OCI-LY1 (cell line): ENCODE measurements around the gene CDH4.

Experiments
- H2AFZ ChIP-seq: fragments of 200-600 bp; sonication (generic), shearing (Covaris generic); 2 replicates; pipeline ENCODE4 v1.6.0; 2014; ENCODE audit warnings: antibody characterized with exemption, mild to moderate bottlenecking, low read length
- H3F3A ChIP-seq: fragments of 200-600 bp; sonication (generic), shearing (Covaris generic); 2 replicates; pipeline ENCODE4 v1.6.0; 2014; ENCODE audit warnings: mild to moderate bottlenecking, antibody characterized with exemption, low read length, moderate library complexity; ENCODE audit not compliant: insufficient read depth
- H3K27ac ChIP-seq: fragments of 200-600 bp; sonication (generic); 2 replicates; pipeline ENCODE4 v1.5.1; 2014; ENCODE audit warnings: low read length, mixed run types, mild to moderate bottlenecking, low read depth; ENCODE audit not compliant: poor library complexity, severe bottlenecking
- H3K27me3 ChIP-seq: fragments of 200-600 bp; sonication (generic); 2 replicates; pipeline ENCODE4 v1.6.0; 2014; ENCODE audit warnings: antibody characterized with exemption, mild to moderate bottlenecking, low read length, moderate library complexity; ENCODE audit not compliant: insufficient read depth
- H3K36me3 ChIP-seq: fragments of 200-600 bp; sonication (generic); 2 replicates; pipeline ENCODE4 v1.6.1; 2014; ENCODE audit warnings: mild to moderate bottlenecking, antibody characterized with exemption, low read length, moderate library complexity, mixed read lengths; ENCODE audit not compliant: insufficient read depth
- H3K4me1 ChIP-seq: fragments of 200-600 bp; sonication (generic); 2 replicates; pipeline ENCODE4 v1.5.1; 2014; ENCODE audit warnings: mild to moderate bottlenecking, low read length, moderate library complexity; ENCODE audit not compliant: insufficient read depth, severe bottlenecking
- H3K4me2 ChIP-seq: fragments of 200-600 bp; sonication (generic), shearing (Covaris generic); 2 replicates; pipeline ENCODE4 v1.6.1; 2014; ENCODE audit warnings: low read length
- H3K4me3 ChIP-seq: fragments of 200-600 bp; sonication (generic); 2 replicates; pipeline ENCODE4 v1.5.1; 2014; ENCODE audit warnings: low read length, low read depth, mild to moderate bottlenecking, mixed read lengths; ENCODE audit not compliant: poor library complexity, severe bottlenecking
- H3K79me2 ChIP-seq: fragments of 200-600 bp; shearing (Covaris generic); 2 replicates; pipeline ENCODE4 v1.6.1; 2016; ENCODE audit warnings: mixed run types, low read length, mixed read lengths; ENCODE audit not compliant: insufficient read depth
- H3K9ac ChIP-seq: fragments of 200-600 bp; sonication (generic), shearing (Covaris generic); 2 replicates; pipeline ENCODE4 v1.6.1; 2014; ENCODE audit warnings: mild to moderate bottlenecking, low read length, mixed read lengths
- H3K9me2 ChIP-seq: fragments of 200-600 bp; sonication (generic), shearing (Covaris generic); 2 replicates; pipeline ENCODE4 v1.6.1; 2014; ENCODE audit warnings: low read depth, mild to moderate bottlenecking, low read length, mixed read lengths
- H3K9me3 ChIP-seq: fragments of 200-600 bp; shearing (Covaris generic); 2 replicates; pipeline ENCODE4 v1.6.1; 2014; ENCODE audit warnings: low read length, mixed read lengths
- H4K20me1 ChIP-seq: fragments of 200-600 bp; sonication (generic), shearing (Covaris generic); 2 replicates; pipeline ENCODE4 v1.6.0; 2016; ENCODE audit warnings: mild to moderate bottlenecking, low read length; ENCODE audit not compliant: insufficient read depth
- CTCF ChIP-seq: fragments of 200-600 bp; sonication (generic), shearing (Covaris generic); IDR thresholded peaks from 2 replicates; pipeline ENCODE4 v1.5.1; 2017; ENCODE audit warnings: mild to moderate bottlenecking, antibody characterized with exemption, low read length, moderate library complexity, mixed read lengths
- EZH2 ChIP-seq: fragments of 200-600 bp; sonication (generic), shearing (Covaris generic); IDR thresholded peaks from 2 replicates; pipeline ENCODE4 v1.8.0; 2017; ENCODE audit warnings: borderline replicate concordance, mixed run types, mild to moderate bottlenecking, antibody characterized with exemption, low read length, moderate library complexity, mixed read lengths

Gene CDH4

GRCh38 chr20:61871160-61871559 is 619.1 kb downstream of the CDH4 start:
- no peaks in the 10 kb centered on the region for H3K9me3 ChIP-seq
- H3K9me2 ChIP-seq, result no peaks in the 10 kb centered on the region
- H3K79me2 ChIP-seq, result no peaks in the 10 kb centered on the region
- no peak overlapping the region for H3K4me3 ChIP-seq
- H3K27me3 ChIP-seq, result no peaks in the 10 kb centered on the region; the same call in 1 of the 2 replicates
- no peaks in the 10 kb centered on the region for H3K4me1 ChIP-seq
- no peak for TF ChIP-seq CTCF
- TF ChIP-seq EZH2, result no peak
- H3K27ac ChIP-seq, result no peak overlapping the region
- no peak overlapping the region for H3K4me2 ChIP-seq
- H3K36me3 ChIP-seq, result no peaks in the 10 kb centered on the region
- H4K20me1 ChIP-seq, result no peaks in the 10 kb centered on the region
- no peaks in the 10 kb centered on the region for H3F3A ChIP-seq
- no peak overlapping the region for H2AFZ ChIP-seq
- no peak overlapping the region for H3K9ac ChIP-seq

GRCh38 chr20:61871913-61872312 is 619.9 kb downstream of the CDH4 start:
- Histone ChIP-seq H3K4me3 (no peak overlapping the region), H4K20me1 (no peaks in the 10 kb centered on the region), H3K9me3 (no peaks in the 10 kb centered on the region), H3K27me3 (no peaks in the 10 kb centered on the region; the same call in 1 of the 2 replicates), H3K9me2 (no peaks in the 10 kb centered on the region), H2AFZ (no peak overlapping the region), H3K9ac (no peak overlapping the region), H3F3A (no peaks in the 10 kb centered on the region), H3K4me1 (no peaks in the 10 kb centered on the region), H3K27ac (no peak overlapping the region), H3K4me2 (no peak overlapping the region), H3K36me3 (no peaks in the 10 kb centered on the region), H3K79me2 (no peaks in the 10 kb centered on the region)
- TF ChIP-seq EZH2, result no peak
- no peak for TF ChIP-seq CTCF

GRCh38 chr20:61872371-61872900 is 620.4 kb downstream of the CDH4 start:
- Histone ChIP-seq H3K9me2 (no peaks in the 10 kb centered on the region), H3K27me3 (no peaks in the 10 kb centered on the region; the same call in 1 of the 2 replicates), H3K79me2 (no peaks in the 10 kb centered on the region), H3K9me3 (no peaks in the 10 kb centered on the region), H3K9ac (no peak overlapping the region), H3K27ac (no peak overlapping the region), H3K4me2 (no peak overlapping the region), H4K20me1 (no peaks in the 10 kb centered on the region), H3K4me1 (no peaks in the 10 kb centered on the region), H3K4me3 (no peak overlapping the region), H3F3A (no peaks in the 10 kb centered on the region), H2AFZ (no peak overlapping the region), H3K36me3 (no peaks in the 10 kb centered on the region)
- no peak for TF ChIP-seq EZH2
- no peak for TF ChIP-seq CTCF
